ENCODE data around the gene MGST2.

The MGST2 gene

DNA sequence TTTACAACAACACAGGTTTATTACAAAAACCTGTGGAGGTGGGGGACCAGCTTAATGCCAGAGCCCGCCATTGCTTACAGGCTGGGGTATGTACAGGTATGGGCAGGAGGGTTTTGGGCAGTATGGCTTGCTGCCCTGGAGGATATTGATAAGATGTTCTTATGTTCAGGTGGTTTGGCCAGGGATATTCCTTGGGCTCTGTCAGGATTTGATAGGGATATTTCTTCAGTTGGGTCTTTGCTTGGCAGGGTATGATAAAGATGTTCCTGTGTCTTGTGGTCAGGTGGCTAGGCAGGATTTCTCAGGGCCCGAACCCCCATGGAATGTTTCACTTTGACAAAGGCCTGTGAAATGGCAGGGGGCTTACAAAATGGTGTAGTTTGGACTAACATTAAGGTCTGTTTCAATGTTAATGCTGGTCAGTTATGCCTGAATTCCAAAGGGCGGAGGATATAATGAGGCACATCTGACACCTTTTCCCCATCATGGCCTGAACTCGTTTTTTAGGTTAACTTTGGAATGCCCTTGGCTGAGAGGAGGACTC lies 3.1 kb downstream of the MGST2 start:
- TF ChIP-seq, protein P1, sequence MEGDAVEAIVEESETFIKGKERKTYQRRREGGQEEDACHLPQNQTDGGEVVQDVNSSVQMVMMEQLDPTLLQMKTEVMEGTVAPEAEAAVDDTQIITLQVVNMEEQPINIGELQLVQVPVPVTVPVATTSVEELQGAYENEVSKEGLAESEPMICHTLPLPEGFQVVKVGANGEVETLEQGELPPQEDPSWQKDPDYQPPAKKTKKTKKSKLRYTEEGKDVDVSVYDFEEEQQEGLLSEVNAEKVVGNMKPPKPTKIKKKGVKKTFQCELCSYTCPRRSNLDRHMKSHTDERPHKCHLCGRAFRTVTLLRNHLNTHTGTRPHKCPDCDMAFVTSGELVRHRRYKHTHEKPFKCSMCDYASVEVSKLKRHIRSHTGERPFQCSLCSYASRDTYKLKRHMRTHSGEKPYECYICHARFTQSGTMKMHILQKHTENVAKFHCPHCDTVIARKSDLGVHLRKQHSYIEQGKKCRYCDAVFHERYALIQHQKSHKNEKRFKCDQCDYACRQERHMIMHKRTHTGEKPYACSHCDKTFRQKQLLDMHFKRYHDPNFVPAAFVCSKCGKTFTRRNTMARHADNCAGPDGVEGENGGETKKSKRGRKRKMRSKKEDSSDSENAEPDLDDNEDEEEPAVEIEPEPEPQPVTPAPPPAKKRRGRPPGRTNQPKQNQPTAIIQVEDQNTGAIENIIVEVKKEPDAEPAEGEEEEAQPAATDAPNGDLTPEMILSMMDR (IDR thresholded peaks at IDR 0.05; ENCODE audit: low read depth, low read length): no peak
- TF ChIP-seq, protein P2, sequence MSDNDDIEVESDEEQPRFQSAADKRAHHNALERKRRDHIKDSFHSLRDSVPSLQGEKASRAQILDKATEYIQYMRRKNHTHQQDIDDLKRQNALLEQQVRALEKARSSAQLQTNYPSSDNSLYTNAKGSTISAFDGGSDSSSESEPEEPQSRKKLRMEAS (IDR thresholded peaks at IDR 0.05; ENCODE audit: low read depth, low read length): no peak
- no peak for TF ChIP-seq POLR2A (IDR thresholded peaks at IDR 0.05; ENCODE audit: extremely low read depth, insufficient read length)
- no peak for TF ChIP-seq MYC (IDR thresholded peaks at IDR 0.05; ENCODE audit: low read depth, low read length)
- no peak overlapping the region for H3K4me3 ChIP-seq (ENCODE audit: low read depth, low read length)
- no peak for DNase-seq (ENCODE audit: low read depth)

DNA sequence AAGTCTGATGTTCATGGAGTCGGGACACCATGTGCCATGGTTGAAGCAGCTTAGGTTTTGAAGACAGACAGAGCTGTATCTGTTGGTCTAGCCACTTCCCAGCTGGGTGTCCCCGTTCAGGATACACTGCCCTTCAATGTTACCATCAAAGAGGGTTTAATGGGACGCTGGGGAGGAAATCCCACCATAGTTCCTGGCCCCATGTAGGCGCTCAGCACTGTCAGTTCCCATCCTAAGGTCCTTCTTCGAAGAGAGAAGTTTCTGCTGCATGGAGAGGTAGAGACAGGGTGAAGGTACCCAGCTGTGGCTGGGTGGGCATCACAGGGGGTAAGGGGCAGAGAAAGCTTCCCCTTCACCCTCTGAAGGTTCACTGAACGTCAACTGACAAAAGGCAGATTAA lies 3.7 kb downstream of the MGST2 start:
- no peak for DNase-seq (ENCODE audit: low read depth)
- H3K4me3 ChIP-seq (ENCODE audit: low read depth, low read length): no peak overlapping the region
- TF ChIP-seq POLR2A (IDR thresholded peaks at IDR 0.05; ENCODE audit: extremely low read depth, insufficient read length) (no peak), MYC (IDR thresholded peaks at IDR 0.05; ENCODE audit: low read depth, low read length) (no peak)
- TF ChIP-seq, protein P2 (IDR thresholded peaks at IDR 0.05; ENCODE audit: low read depth, low read length): no peak
- TF ChIP-seq, protein P1 (IDR thresholded peaks at IDR 0.05; ENCODE audit: low read depth, low read length): no peak

DNA sequence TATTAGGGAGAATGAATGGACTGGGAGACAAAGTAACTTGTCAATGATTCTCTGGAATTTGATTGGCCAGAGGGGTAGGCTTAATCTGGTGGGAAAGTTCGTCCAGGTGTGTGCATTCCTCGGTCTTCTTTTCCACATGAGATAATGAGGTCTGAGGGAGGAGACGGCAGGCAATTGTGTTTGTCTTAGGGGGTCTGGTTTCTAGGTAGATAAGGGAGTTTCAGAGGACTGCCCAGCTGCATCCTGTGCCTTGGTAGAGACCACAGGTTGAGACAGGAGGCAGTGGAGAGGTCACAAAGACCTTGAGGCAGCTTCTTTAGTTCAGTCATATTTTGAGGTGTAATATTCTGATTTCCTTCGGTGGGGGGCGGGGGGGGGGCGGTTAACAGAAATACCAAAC lies 4.3 kb downstream of the MGST2 start:
- TF ChIP-seq POLR2A (IDR thresholded peaks at IDR 0.05; ENCODE audit: extremely low read depth, insufficient read length): no peak
- TF ChIP-seq, protein P2 (IDR thresholded peaks at IDR 0.05; ENCODE audit: low read depth, low read length): no peak
- TF ChIP-seq, protein P1 (IDR thresholded peaks at IDR 0.05; ENCODE audit: low read depth, low read length): no peak
- TF ChIP-seq MYC (IDR thresholded peaks at IDR 0.05; ENCODE audit: low read depth, low read length): no peak
- no peak overlapping the region for H3K4me3 ChIP-seq (ENCODE audit: low read depth, low read length)
- no peak for DNase-seq (ENCODE audit: low read depth)

- no peak for DNase-seq (ENCODE audit: low read depth)
- TF ChIP-seq MYC (IDR thresholded peaks at IDR 0.05; ENCODE audit: low read depth, low read length) (no peak), POLR2A (IDR thresholded peaks at IDR 0.05; ENCODE audit: extremely low read depth, insufficient read length) (no peak)
- TF ChIP-seq, protein P2 (IDR thresholded peaks at IDR 0.05; ENCODE audit: low read depth, low read length): no peak
- TF ChIP-seq, protein P1 (IDR thresholded peaks at IDR 0.05; ENCODE audit: low read depth, low read length): no peak
- H3K4me3 ChIP-seq (ENCODE audit: low read depth, low read length): no peak overlapping the region
Measured at GRCh38 chr4:139670775-139671174, 5.2 kb downstream of the MGST2 start.

- H3K4me3 ChIP-seq (ENCODE audit: low read depth, low read length): no peak overlapping the region
- no peak for DNase-seq (ENCODE audit: low read depth)
- TF ChIP-seq MYC (IDR thresholded peaks at IDR 0.05; ENCODE audit: low read depth, low read length) (no peak), POLR2A (IDR thresholded peaks at IDR 0.05; ENCODE audit: extremely low read depth, insufficient read length) (no peak)
- TF ChIP-seq, protein P2 (IDR thresholded peaks at IDR 0.05; ENCODE audit: low read depth, low read length): no peak
- TF ChIP-seq, protein P1 (IDR thresholded peaks at IDR 0.05; ENCODE audit: low read depth, low read length): no peak
Measured at GRCh38 chr4:139672215-139672614, 6.6 kb downstream of the MGST2 start.
